ENCODE measurements around the gene OSGEP.

OSGEP gene

GRCh38 chr14:20428802-20429201, 25.8 kb downstream of the OSGEP start:
- no peak for DNase-seq

GRCh38 chr14:20428010-20428365, 26.6 kb downstream of the OSGEP start:
- no peak for DNase-seq

GRCh38 chr14:20427231-20428009, 27.2 kb downstream of the OSGEP start:
- no peak for DNase-seq

- DNase-seq: no peak
Measured at GRCh38 chr14:20424851-20425250, 29.8 kb downstream of the OSGEP start.

- no peak for DNase-seq
Measured at GRCh38 chr14:20422886-20423285, 31.7 kb downstream of the OSGEP start.

GRCh38 chr14:20421267-20421666, 33.3 kb downstream of the OSGEP start:
- DNase-seq: no peak

- no peak for DNase-seq
Measured at GRCh38 chr14:20419419-20419818, 35.2 kb downstream of the OSGEP start.

GRCh38 chr14:20418501-20418909, 36.1 kb downstream of the OSGEP start:
- DNase-seq: no peak

- DNase-seq: no peak
Measured at GRCh38 chr14:20417250-20418186, 37.1 kb downstream of the OSGEP start.

- DNase-seq: no peak
Measured at GRCh38 chr14:20416223-20416622, 38.4 kb downstream of the OSGEP start.

GRCh38 chr14:20415782-20416206, 38.8 kb downstream of the OSGEP start:
- peak in 1 of 2 experiments; percentile 27 for DNase-seq

GRCh38 chr14:20413744-20414082, 40.9 kb downstream of the OSGEP start:
- peak; percentile 28 to 45 for DNase-seq

- DNase-seq: peak; percentile 82 to 88
Measured at GRCh38 chr14:20412876-20413743, 41.5 kb downstream of the OSGEP start, which contains the start of gene TEP1. Gene TEP1, minus strand, starts transcription at chr14:20413501. Its CDS starts 5,062 bp downstream, at chr14:20408439.

- DNase-seq: no peak
Measured at GRCh38 chr14:20412411-20412810, 42.2 kb downstream of the OSGEP start.

GRCh38 chr14:20409226-20409625, 45.4 kb downstream of the OSGEP start:
- DNase-seq: no peak

- DNase-seq: no peak
Measured at GRCh38 chr14:20403521-20403920, 51.1 kb downstream of the OSGEP start.

- DNase-seq: peak; percentile 18 to 26
Measured at GRCh38 chr14:20400965-20401593, 53.5 kb downstream of the OSGEP start.

GRCh38 chr14:20400589-20400964, 54.0 kb downstream of the OSGEP start:
- no peak for DNase-seq

- no peak for DNase-seq
Measured at GRCh38 chr14:20397511-20397910, 57.1 kb downstream of the OSGEP start.

All from activated CD4-positive, alpha-beta T cell treated with anti-CD3 and anti-CD28 coated beads, Interleukin-2, amount 50 U/mL, for 48 hours (primary cell).